HG02870 (cell line): ENCODE measurements around the gene SPATC1L.

Experiments
- ATAC-seq: cut with Tn5 transposase; IDR thresholded peaks from one replicate; pipeline ENCODE4 v1.9.1; 2021; ENCODE audit warnings: mild to moderate bottlenecking, moderate library complexity; ENCODE audit not compliant: unreplicated experiment

SPATC1L gene

GRCh38 chr21:46137908-46138307 lies 46.4 kb downstream of the SPATC1L start:
- ATAC-seq: no peak

- ATAC-seq: no peak
Measured at GRCh38 chr21:46136739-46137349, 47.4 kb downstream of the SPATC1L start.

DNA sequence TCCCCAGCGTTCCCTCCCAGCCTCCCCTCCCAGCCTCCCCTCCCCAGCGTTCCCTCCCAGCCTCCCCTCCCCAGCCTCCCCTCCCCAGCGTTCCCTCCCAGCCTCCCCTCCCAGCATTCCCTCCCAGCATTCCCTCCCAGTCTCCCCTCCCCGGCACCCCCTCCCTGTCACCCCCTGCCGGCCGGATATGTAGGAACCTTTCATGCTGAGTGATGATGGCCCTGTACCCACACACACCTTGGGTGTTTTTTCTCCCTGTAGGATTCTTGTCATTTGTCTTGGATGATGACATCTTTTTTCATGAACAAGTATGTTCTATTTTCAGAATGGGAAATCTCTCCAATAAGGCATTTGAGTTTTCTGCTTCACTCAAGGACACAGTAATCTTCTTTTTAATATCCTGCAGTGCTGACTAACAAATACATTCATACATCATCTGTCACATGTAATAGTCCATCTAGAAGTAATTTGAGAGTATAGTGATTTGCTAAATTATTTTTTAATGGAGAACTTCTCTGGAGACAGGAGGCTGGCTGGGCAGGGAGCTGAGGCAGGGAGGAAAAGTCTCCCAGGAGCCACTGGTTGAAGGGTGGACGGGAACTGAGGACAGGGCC lies 48.4 kb downstream of the SPATC1L start:
- no peak for ATAC-seq

- no peak for ATAC-seq
Measured at GRCh38 chr21:46131838-46132651, 52.2 kb downstream of the SPATC1L start.

- no peak for ATAC-seq
Measured at GRCh38 chr21:46131588-46131837, 52.7 kb downstream of the SPATC1L start.

- no peak for ATAC-seq
Measured at GRCh38 chr21:46130831-46131587, 53.2 kb downstream of the SPATC1L start.

DNA sequence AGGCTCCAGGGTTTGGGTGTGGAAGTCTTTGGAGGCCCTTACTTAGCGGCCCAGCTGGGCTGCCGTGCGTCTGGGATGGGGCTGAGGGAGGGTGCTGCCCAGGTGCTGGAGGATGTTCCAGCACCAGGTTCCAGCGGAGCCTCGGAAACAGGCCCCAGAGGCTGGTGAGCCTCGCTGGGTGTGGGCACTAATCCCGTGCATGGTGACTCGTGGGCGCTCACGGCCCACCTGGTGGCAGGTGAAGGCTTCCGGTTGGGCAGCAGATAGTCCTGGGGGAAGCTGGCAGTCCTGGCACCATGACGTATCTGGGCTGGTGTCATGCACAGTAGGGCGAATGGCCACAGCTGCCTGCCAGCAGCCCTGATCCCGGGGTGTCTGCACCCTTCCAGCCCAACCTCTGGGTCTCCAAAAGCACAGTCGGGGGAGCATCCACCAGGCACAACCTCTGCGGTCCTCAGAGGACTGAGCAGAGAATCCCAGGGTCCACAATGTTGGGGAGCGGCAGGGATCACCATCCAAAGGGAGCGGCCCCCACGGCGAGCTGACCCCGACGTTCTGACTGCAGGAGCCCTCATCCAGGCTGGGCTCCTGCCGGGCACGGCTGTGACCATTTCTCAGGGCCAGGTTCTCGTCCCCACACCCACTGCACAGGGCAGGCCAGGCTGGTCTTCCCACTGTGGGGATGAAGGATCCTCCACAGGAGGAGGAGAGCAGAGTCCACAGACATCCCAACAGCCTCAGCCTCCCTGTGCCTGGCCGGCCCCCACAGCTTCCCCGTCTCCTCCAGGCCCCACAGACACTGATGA lies 54.2 kb downstream of the SPATC1L start:
- ATAC-seq: no peak

DNA sequence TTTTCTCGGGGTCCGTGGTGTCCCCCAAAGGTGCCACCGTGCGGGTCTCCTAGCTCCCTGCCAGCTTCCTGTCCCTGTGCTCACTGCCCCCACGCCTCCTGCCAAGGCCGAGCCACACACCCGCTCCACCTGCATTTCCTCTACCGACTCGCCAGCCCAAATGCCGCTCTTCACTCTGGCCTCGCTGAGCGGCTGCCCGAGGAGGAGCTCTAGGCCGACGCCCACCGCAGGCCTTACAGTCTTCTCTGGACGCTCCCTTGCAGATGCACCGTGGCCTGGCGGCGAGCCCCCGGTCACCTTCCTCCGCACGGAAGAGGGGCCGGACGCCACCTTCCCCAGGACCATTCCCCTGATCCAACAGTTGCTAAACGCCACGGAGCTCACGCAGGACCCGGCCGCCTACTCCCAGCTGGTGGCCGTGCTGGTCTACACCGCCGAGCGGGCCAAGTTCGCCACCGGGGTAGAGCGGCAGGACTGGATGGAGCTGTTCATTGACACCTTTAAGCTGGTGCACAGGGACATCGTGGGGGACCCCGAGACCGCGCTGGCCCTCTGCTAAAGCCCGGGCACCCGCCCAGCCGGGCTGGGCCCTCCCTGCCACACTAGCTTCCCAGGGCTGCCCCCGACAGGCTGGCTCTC lies 55.2 kb downstream of the SPATC1L start:
- no peak for ATAC-seq

GRCh38 chr21:46128106-46128932 lies 55.9 kb downstream of the SPATC1L start:
- no peak for ATAC-seq

DNA sequence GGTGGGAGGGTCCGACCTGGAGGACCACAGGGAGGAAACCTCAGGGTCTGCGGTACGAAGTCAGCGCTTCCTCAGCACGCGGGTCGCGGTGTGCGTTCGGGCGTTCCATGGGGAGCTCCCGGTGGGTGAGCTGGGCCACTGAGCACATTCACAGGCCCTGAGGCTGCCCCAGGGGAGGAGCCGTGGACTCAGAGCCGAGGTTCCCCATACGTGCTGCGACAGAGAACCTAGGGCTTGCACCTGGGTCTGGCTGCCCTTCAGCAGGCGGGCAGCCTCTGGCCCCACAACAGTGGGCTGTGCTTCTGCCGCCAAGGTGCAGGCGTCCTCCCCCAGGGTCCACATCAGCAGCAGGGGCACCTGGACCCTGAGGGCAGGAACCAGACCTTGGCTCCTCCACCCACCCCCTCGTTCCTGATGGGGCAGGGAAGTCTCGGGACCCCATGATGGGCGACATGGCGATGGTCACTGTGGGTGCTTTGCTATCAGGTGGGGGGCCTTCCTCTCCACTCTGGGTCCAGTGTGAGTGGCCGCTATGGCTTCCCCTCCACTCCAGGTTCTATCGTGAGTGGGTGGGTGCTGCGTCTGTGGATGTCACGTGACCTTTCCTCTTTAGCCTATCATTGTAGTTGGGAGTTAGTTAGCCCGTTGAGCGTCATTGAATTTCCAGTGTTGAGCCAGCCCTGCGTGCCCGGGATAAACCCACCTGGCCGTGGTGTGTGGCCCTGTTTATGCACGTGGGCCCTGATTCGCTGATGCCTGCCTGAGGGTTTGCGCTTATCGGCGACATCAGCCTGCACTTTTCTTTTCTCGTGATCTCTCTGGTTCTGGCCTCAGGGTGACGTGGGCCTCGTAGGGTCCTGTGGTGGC lies 56.8 kb downstream of the SPATC1L start:
- no peak for ATAC-seq

DNA sequence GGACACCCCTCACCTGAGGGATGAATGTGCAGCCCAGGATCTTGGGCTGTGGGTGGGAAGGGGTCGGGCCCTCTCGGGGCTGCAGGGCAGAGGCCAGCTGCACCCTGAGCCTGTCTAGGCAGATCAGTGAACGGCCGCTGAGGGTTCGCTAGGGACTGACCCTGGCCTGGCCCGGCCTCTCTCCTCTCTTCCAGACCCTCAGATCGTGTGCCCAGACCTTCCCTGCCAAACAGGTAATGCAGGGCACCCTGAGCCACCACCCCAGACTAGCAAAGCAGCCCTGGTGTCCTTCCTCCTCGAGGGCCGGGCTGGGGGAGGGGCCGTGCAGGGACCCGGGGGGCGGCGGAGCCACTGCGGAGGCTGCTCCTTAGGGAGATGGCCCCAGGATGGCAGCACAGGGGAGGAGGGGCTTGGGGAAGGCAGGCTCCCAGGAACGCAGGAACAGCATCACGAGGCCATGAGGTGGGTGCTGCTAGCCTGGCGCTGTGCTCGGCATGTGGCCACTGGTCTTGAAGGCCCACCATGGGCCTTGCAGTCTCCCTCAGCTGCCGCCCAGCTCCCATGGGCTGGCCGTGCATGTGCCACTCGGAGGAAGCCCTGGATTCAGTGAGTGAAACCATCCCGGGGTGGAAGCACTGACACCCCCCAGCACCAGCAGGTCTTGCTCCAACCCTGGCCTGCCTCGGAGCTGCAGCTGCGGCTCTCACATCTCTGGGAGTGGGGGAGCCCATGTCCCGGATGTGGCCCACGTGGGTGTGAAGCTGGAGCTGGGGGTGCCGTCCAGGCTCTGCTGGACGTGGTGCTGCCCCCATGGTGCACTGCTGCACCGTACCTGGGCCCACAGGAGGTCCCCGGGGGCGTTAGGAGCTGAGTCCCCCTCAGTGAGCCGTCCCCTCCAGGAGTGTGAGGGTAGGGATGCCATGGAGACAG lies 57.7 kb downstream of the SPATC1L start:
- ATAC-seq: no peak

DNA sequence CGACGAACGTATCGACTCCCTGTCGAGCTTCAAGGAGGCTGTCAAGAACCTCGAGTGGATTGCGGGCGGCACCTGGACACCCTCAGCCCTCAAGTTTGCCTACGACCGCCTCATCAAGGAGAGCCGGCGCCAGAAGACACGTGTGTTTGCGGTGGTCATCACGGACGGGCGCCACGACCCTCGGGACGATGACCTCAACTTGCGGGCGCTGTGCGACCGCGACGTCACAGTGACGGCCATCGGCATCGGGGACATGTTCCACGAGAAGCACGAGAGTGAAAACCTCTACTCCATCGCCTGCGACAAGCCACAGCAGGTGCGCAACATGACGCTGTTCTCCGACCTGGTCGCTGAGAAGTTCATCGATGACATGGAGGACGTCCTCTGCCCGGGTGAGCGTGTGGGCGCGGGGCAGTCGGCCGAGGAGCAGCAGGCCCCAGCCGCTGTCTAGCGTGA lies 58.4 kb downstream of the SPATC1L start:
- ATAC-seq: no peak

GRCh38 chr21:46124926-46125845 lies 59.1 kb downstream of the SPATC1L start:
- no peak for ATAC-seq

- ATAC-seq: no peak
Measured at GRCh38 chr21:46124083-46124925, 60.0 kb downstream of the SPATC1L start.
